HepG2 (cell line): ENCODE measurements around the gene ENDOD1. TPM values are rescaled to one million over a fixed set of nuclear protein-coding genes. Genes with fewer than 3 reads are reported as not detected.

Experiments used
- ATAC-seq: fragments of 200-7000 bp; cut with Tn5 transposase; 3 replicates; pipeline ENCODE4 v1.9.1; 2020; ENCODE audit warnings: mild to moderate bottlenecking, moderate library complexity
- BruUV-seq: library from RNA; stranded (reverse); fragments of 400-500 nt; replicated peaks from 2 replicates; lab custom pipeline; 2021; lab: Mats Ljungman, UMichigan
- CTCF ChIA-PET: fragments of 300-600 bp; formaldehyde crosslinking; extraction: SDS; loops from one replicate; lab custom pipeline; 2021; ENCODE audit warnings: low total read pairs, inconsistent platforms, low intra/inter-chr PET ratio; lab: Yijun Ruan, JAX
- POLR2A ChIA-PET: fragments of 350-600 bp; sonication (Branson Sonifier 250); formaldehyde crosslinking; loops from one replicate; lab custom pipeline; 2020; ENCODE audit warnings: antibody characterized with exemption, inconsistent platforms; lab: Yijun Ruan, JAX
- DNase-seq: peaks from one replicate; pipeline ENCODE4 v3.0.0-alpha.2; 2015; ENCODE audit warnings: low spot score
- FAIRE-seq: peaks from 3 replicates; lab custom pipeline; 2011; peaks lifted over from hg19 to GRCh38; lab: Jason Lieb, UNC
- H2AFZ ChIP-seq: one replicate; pipeline ENCODE4 v1.6.1; 2011; ENCODE audit warnings: low read length, inconsistent platforms
- H3K27ac ChIP-seq: fragments of 300-600 bp; 3 replicates; pipeline ENCODE4 v1.8.0; 2011; ENCODE audit warnings: mixed run types, mild to moderate bottlenecking, mixed read lengths, low read length, inconsistent platforms; ENCODE audit not compliant: insufficient read depth; ENCODE audit errors: extremely low read length
- H3K27me3 ChIP-seq, 2 experiments: fragments of 200-600 bp in 1 of 2; 2 replicates in 1 of 2; 3 replicates in 1 of 2; pipeline versions ENCODE4 v1.6.0 to v1.8.0; 2011; ENCODE audit warnings: low read length in 2 of 2, mild to moderate bottlenecking in 2 of 2, moderate library complexity in 2 of 2, inconsistent platforms in 1 of 2; ENCODE audit not compliant: insufficient read depth in 2 of 2, control insufficient read depth in 1 of 2
- H3K36me3 ChIP-seq, 2 experiments: fragments of 200-600 bp in 1 of 2; replicated peaks in 1 of 2; 2 replicates in 1 of 2; 3 replicates in 1 of 2; pipeline versions ENCODE4 v1.5.1 to v1.8.0; 2011; ENCODE audit warnings: low read length in 2 of 2, inconsistent platforms in 1 of 2; ENCODE audit not compliant: insufficient read depth in 2 of 2, control insufficient read depth in 1 of 2
- H3K4me1 ChIP-seq: 2 replicates; pipeline ENCODE4 v1.5.1; 2012; ENCODE audit warnings: low read length, inconsistent platforms; ENCODE audit not compliant: insufficient read depth
- H3K4me2 ChIP-seq: 2 replicates; pipeline ENCODE4 v1.6.0; 2011; ENCODE audit warnings: low read depth, low read length, inconsistent platforms
- H3K4me3 ChIP-seq, 3 experiments: fragments of 200-600 bp in 1 of 3; sonication (generic), shearing (Covaris generic) in 1 of 3; replicated peaks in 1 of 3; 2 replicates each; pipeline ENCODE4 v1.5.1; 2011 to 2016; ENCODE audit warnings: low read length in 3 of 3, inconsistent platforms in 2 of 3, low read depth in 2 of 3, mild to moderate bottlenecking in 2 of 3, control low read depth in 1 of 3, mixed read lengths in 1 of 3; ENCODE audit not compliant: insufficient read depth in 1 of 3
- H3K79me2 ChIP-seq: one replicate; pipeline ENCODE4 v1.6.1; 2011; ENCODE audit warnings: low read length, inconsistent platforms; ENCODE audit not compliant: insufficient read depth
- H3K9ac ChIP-seq: 2 replicates; pipeline ENCODE4 v1.6.0; 2011; ENCODE audit warnings: mild to moderate bottlenecking, low read depth, low read length, inconsistent platforms; ENCODE audit not compliant: insufficient read depth
- H3K9me3 ChIP-seq: 2 replicates; pipeline ENCODE4 v1.5.1; 2012; ENCODE audit warnings: mild to moderate bottlenecking, low read length
- H4K20me1 ChIP-seq: 2 replicates; pipeline ENCODE4 v1.6.0; 2011; ENCODE audit warnings: inconsistent platforms, mild to moderate bottlenecking, low read length, moderate library complexity; ENCODE audit not compliant: insufficient read depth
- ARID5B ChIP-seq: IDR thresholded peaks from 2 replicates; pipeline ENCODE4 v1.4.0; 2020; ENCODE audit warnings: mild to moderate bottlenecking, missing genetic modification reagents
- NCOR1 ChIP-seq: fragments of 200-600 bp; sonication (generic); IDR thresholded peaks from 2 replicates; pipeline ENCODE4 v1.7.0; 2017; ENCODE audit warnings: antibody characterized with exemption, low read length, borderline replicate concordance
- ZBTB38 ChIP-seq: sonication (generic); formaldehyde crosslinking; IDR thresholded peaks from 2 replicates; pipeline ENCODE4 v1.5.1; 2020; ENCODE audit warnings: mild to moderate bottlenecking, missing genetic modification reagents
- ZNF275 ChIP-seq: sonication (generic); formaldehyde crosslinking; IDR thresholded peaks from 2 replicates; pipeline ENCODE4 v1.8.0; 2022; ENCODE audit warnings: missing genetic modification reagents, mild to moderate bottlenecking, inconsistent platforms, borderline replicate concordance
- ZNF513 ChIP-seq: sonication (generic); formaldehyde crosslinking; conservative IDR thresholded peaks from 2 replicates; pipeline ENCODE4 v1.5.0; 2020; ENCODE audit warnings: missing genetic modification reagents
- WGBS: methylation state at CpG from one replicate; pipeline ENCODE4 v1.1.6; 2017; ENCODE audit warnings: low lambda C conversion rate; 5-methylcytosine and 5-hydroxymethylcytosine counted together
- in situ Hi-C: cut with HindIII; loops from 2 replicates; pipeline ENCODE4 v1.10.0; 2017; ENCODE audit warnings: low pct_unique_long_range_greater_than_20kb; ENCODE audit not compliant: extremely low pct_ligation_motif_present
- intact Hi-C: fragments of 100-400 bp; cut with micrococcal nuclease; formaldehyde crosslinking; loops from one replicate; pipeline ENCODE4 v1.10.0; 2022; ENCODE audit not compliant: unreplicated experiment
- polyA plus RNA-seq, 8 experiments: library from polyadenylated mRNA; depleted of rRNA in 3 of 8; stranded (reverse) in 7 of 8; unstranded in 1 of 8; fragments of >200 nt; fragmentation: Illumina TruSeq in 4 of 8; extraction: Trizol in 4 of 8; gene quantifications; 2 replicates each; pipeline versions ENCODE4 v1.2.1 to v1.2.3, GENCODE V29; 2011 to 2016; ENCODE audit warnings: low read depth in 4 of 8, missing spikeins in 1 of 8, mixed read lengths in 1 of 8; ENCODE audit not compliant: insufficient read depth in 1 of 8
- total RNA-seq, 5 experiments: library from RNA; depleted of rRNA; stranded (reverse); fragments of >200 nt; fragmentation: Illumina TruSeq; extraction: Trizol; gene quantifications; 2 replicates each; pipeline ENCODE4 v1.2.3, GENCODE V29; 2016; ENCODE audit warnings: low read depth in 1 of 5

ENDOD1 gene
- total and polyA plus RNA-seq, 2 of the 13 experiments (the other 11 are each of a cell fraction or from before 2014, with no cell fraction given), result 2.0 to 6.8 TPM

GRCh38 chr11:95166781-95167180 lies 77.1 kb downstream of the ENDOD1 start:
- 72% methylated on average over 2 of the region's 2 CpGs for WGBS
- FAIRE-seq (no peak), ATAC-seq (no peak), DNase-seq (no peak)
- Histone ChIP-seq H2AFZ (no peak overlapping the region), H3K9me3 (no peaks in the 10 kb centered on the region), H3K27me3 (no peaks in the 10 kb centered on the region), H3K79me2 (no peaks in the 10 kb centered on the region), H3K4me1 (no peaks in the 10 kb centered on the region), H4K20me1 (no peaks in the 10 kb centered on the region), H3K4me3 (no peak overlapping the region), H3K36me3 (no peaks in the 10 kb centered on the region), H3K4me2 (no peak overlapping the region), H3K9ac (no peak overlapping the region), H3K27ac (no peak overlapping the region)
- in situ Hi-C loops (no loop called here), intact Hi-C loops (no loop called here)
- TF ChIP-seq NCOR1 (no peak), ZNF275 (CRISPR knock-in tag) (no peak), ZBTB38 (no peak), ZNF513 (CRISPR knock-in tag) (no peak), ARID5B (CRISPR knock-in tag) (no peak)
- no TSS peak for BruUV-seq
- POLR2A ChIA-PET, result no interaction called here
- CTCF ChIA-PET, result no interaction called here
